Caki2 (cell line): ENCODE data around the gene USP9X. TPM values are rescaled to one million over a fixed set of nuclear protein-coding genes. Genes with fewer than 3 reads are reported as not detected.
"Not testable (repeated sequence)": the region's sequence is repeated elsewhere in the genome, so short reads cannot be mapped to it uniquely, and the experiment has no call there.

Source experiments
- DNase-seq: peaks from one replicate; pipeline ENCODE4 v3.0.0-alpha.2; 2015; ENCODE audit warnings: low read depth
- in situ Hi-C: cut with HindIII; loops from 2 replicates; pipeline ENCODE4 v1.10.0; 2016; ENCODE audit warnings: low sequenced_read_pairs, low pct_unique_long_range_greater_than_20kb, mixed read lengths
- total RNA-seq: library from RNA; depleted of rRNA; stranded (reverse); fragments of >200 nt; shearing (Covaris generic); gene quantifications from 2 replicates; pipeline ENCODE4 v1.2.3, GENCODE V29; 2014; ENCODE audit warnings: low replicate concordance; rRNA removed

USP9X gene, protein sequence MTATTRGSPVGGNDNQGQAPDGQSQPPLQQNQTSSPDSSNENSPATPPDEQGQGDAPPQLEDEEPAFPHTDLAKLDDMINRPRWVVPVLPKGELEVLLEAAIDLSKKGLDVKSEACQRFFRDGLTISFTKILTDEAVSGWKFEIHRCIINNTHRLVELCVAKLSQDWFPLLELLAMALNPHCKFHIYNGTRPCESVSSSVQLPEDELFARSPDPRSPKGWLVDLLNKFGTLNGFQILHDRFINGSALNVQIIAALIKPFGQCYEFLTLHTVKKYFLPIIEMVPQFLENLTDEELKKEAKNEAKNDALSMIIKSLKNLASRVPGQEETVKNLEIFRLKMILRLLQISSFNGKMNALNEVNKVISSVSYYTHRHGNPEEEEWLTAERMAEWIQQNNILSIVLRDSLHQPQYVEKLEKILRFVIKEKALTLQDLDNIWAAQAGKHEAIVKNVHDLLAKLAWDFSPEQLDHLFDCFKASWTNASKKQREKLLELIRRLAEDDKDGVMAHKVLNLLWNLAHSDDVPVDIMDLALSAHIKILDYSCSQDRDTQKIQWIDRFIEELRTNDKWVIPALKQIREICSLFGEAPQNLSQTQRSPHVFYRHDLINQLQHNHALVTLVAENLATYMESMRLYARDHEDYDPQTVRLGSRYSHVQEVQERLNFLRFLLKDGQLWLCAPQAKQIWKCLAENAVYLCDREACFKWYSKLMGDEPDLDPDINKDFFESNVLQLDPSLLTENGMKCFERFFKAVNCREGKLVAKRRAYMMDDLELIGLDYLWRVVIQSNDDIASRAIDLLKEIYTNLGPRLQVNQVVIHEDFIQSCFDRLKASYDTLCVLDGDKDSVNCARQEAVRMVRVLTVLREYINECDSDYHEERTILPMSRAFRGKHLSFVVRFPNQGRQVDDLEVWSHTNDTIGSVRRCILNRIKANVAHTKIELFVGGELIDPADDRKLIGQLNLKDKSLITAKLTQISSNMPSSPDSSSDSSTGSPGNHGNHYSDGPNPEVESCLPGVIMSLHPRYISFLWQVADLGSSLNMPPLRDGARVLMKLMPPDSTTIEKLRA (N-terminal part only)
- 8.9 and 15.6 TPM in 2 replicates for total RNA-seq

GRCh38 chrX:41084893-41085511, at the start of gene USP9X:
USP9X (plus strand) TSS chrX:41085445; CDS start chrX:41123629, 38,184 bp downstream.
- in situ Hi-C loops, result no loop called here
- peak; percentile 81 for DNase-seq

- no peak for DNase-seq
- in situ Hi-C loops, result no loop called here
These were observed 49.7 kb upstream of the USP9X start for GRCh38 chrX:41035582-41035981.

GRCh38 chrX:41036668-41037326, 48.4 kb upstream of the USP9X start:
- in situ Hi-C loops, result no loop called here
- no peak for DNase-seq

- no peak for DNase-seq
These were observed 42.0 kb upstream of the USP9X start for GRCh38 chrX:41043196-41043595.

GRCh38 chrX:41043674-41044345, 41.4 kb upstream of the USP9X start:
- in situ Hi-C loops, result no loop called here
- DNase-seq, result no peak

More at GRCh38 chrX:41043196-41043595, 42.0 kb upstream of the USP9X start:
- in situ Hi-C loops, result no loop called here

DNA sequence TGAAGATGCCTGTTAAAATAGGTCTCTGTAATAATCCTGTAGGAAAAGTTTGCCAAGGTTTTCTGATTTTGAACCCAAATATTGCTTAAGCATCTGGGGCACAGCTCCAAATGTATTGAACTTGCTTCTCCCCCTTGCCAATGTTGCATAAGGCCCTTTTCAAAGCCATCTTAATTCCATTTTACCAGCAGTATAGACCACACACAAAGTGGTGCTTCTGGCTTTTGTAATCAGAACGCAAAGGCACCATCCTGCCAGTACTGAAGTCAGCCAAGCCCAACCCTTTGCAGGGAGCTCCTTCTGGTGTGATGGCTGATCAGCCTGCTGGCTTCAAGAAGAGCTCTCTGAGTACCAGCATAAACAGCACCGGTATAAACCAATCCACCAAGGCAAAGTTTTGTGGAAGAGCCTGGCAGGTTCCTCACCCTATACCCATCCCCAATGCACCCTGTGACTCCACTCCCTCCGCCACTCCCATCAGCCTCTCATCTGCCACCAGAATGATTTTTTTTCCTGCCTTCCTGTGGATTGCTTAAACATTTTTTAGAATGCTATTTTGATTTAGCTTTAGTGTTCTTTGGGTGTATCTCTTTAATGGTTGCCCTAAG, 39.2 kb upstream of the USP9X start:
- in situ Hi-C loops, result no loop called here
- DNase-seq, result no peak

GRCh38 chrX:41047878-41048534, 37.2 kb upstream of the USP9X start:
- in situ Hi-C loops, result no loop called here
- DNase-seq, result no peak

GRCh38 chrX:41050359-41050758, 34.9 kb upstream of the USP9X start:
- in situ Hi-C loops, result no loop called here
- DNase-seq, result no peak

GRCh38 chrX:41051288-41051687, 34.0 kb upstream of the USP9X start:
- in situ Hi-C loops, result no loop called here
- peak; percentile 11 for DNase-seq

- in situ Hi-C loops, result no loop called here
- no peak for DNase-seq
These were observed 29.5 kb upstream of the USP9X start for GRCh38 chrX:41055740-41056139.

DNA sequence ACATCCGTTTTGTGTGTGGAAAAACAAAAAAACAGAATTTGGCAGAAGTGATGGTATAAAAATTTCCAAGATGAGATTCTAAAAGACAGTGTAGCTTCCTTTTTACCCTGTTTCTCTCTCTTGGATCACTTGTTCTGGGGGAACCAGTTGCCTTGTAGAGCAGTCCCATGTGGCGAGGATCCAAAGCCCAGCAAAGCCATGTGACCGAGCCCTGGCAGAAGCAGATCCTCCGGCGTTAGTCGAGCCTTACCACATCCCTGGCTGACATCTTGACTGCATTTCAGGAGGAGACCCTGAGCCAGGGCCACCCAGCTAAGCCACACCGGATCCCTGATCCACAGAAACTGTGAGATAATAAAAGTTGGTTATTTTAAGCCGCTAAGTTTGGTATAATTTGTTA, 22.0 kb upstream of the USP9X start:
- DNase-seq, in situ Hi-C loops: not testable (repeated sequence)

GRCh38 chrX:41064018-41064417, 21.2 kb upstream of the USP9X start:
- DNase-seq, result peak; percentile 13
- in situ Hi-C loops, result no loop called here

GRCh38 chrX:41066391-41066790, 18.9 kb upstream of the USP9X start:
- DNase-seq, result no peak
- in situ Hi-C loops, result no loop called here

DNA sequence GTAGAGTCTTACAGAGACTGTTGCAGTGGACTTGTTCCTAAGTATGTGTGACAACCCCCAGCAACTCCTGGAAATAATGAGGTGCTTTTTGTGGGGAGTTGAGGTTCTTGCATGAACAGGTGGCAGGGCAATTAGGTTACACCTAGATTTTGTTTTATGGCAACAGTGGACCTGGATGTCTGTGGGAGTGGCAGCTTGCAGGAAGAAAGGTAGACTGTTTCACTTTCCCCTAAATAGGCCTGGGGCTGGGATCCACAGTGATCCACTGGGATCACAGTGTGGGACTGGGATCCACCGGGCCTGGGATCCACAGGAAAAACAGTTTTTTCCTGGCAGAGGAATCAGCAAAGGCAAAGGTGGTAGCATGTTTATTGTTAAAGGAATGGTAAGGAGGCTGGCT, 18.3 kb upstream of the USP9X start:
- DNase-seq, result no peak
- in situ Hi-C loops, result no loop called here

- DNase-seq, result no peak
- in situ Hi-C loops, result no loop called here
These were observed 17.5 kb upstream of the USP9X start for GRCh38 chrX:41067721-41068120.

- in situ Hi-C loops, result no loop called here
- DNase-seq, result no peak
These were observed 8.5 kb upstream of the USP9X start for GRCh38 chrX:41076742-41077141.

- in situ Hi-C loops, result no loop called here
- DNase-seq, result no peak
These were observed 3.4 kb upstream of the USP9X start for GRCh38 chrX:41081821-41082220.
